Kidney epithelial cell (primary cell): ENCODE data around the gene APBB2. TPM values are rescaled to one million over a fixed set of nuclear protein-coding genes. Genes with fewer than 3 reads are reported as not detected.
"Not testable (repeated sequence)": the region's sequence is repeated elsewhere in the genome, so short reads cannot be mapped to it uniquely, and the experiment has no call there.

Experiments used
- DNase-seq: peaks from one replicate; pipeline ENCODE4 v3.0.0-alpha.2; 2010; ENCODE audit warnings: low read depth
- H3K27me3 ChIP-seq: 2 replicates; pipeline ENCODE4 v1.6.0; 2011; ENCODE audit warnings: low read length; ENCODE audit not compliant: control insufficient read depth, insufficient read depth
- H3K36me3 ChIP-seq: 2 replicates; pipeline ENCODE4 v1.5.1; 2011; ENCODE audit warnings: low read length; ENCODE audit not compliant: control insufficient read depth, insufficient read depth
- H3K4me3 ChIP-seq: 2 replicates; pipeline ENCODE4 v1.5.1; 2011; ENCODE audit warnings: low read depth, mild to moderate bottlenecking, control low read depth, low read length
- total RNA-seq: library from RNA; depleted of rRNA; stranded (reverse); fragments of >200 nt; gene quantifications from 2 replicates; pipeline ENCODE4 v1.2.3, GENCODE V29; 2015
- TF ChIP-seq, protein P1 (sequence below): IDR thresholded peaks from 2 replicates; pipeline ENCODE4 v1.5.1; 2011; ENCODE audit warnings: mild to moderate bottlenecking, moderate library complexity, low read length, control low read depth, inconsistent platforms; ENCODE audit not compliant: insufficient read depth, poor library complexity, severe bottlenecking

Gene APBB2
- total RNA-seq, 1 donor from 2014 or later: 52.0 TPM

DNA sequence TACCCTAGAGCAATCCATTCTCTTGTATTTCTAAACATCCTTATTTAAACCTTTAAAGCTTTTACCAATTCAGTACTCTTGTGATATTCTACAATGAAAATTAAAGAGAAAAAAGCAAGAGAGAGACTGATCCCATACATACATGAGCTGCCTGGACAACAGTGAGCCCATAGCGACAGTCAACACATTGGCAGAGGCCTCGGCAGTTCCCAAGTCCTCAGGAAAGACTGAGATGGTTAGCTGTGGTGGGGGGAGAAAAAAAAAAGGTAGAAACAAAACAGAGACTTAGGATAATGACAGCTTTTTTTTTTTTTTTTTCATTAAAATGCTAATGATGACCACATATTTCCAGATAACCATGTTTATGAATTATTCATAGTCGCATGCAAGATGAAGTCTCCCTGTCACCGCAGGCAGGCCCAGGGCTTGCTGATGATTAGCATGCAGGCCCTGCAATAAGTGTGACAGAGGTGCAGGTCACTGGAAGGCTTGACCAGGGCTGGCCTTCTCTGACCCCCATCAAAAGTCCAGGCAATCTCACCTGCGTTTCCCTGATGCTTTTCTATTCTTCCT lies 148.8 kb downstream of the APBB2 start:
- TF ChIP-seq, protein P1, sequence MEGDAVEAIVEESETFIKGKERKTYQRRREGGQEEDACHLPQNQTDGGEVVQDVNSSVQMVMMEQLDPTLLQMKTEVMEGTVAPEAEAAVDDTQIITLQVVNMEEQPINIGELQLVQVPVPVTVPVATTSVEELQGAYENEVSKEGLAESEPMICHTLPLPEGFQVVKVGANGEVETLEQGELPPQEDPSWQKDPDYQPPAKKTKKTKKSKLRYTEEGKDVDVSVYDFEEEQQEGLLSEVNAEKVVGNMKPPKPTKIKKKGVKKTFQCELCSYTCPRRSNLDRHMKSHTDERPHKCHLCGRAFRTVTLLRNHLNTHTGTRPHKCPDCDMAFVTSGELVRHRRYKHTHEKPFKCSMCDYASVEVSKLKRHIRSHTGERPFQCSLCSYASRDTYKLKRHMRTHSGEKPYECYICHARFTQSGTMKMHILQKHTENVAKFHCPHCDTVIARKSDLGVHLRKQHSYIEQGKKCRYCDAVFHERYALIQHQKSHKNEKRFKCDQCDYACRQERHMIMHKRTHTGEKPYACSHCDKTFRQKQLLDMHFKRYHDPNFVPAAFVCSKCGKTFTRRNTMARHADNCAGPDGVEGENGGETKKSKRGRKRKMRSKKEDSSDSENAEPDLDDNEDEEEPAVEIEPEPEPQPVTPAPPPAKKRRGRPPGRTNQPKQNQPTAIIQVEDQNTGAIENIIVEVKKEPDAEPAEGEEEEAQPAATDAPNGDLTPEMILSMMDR: no peak
- no peak for DNase-seq
- Histone ChIP-seq H3K36me3 (no peaks in the 10 kb centered on the region), H3K4me3 (no peak overlapping the region), H3K27me3 (no peaks in the 10 kb centered on the region)

DNA sequence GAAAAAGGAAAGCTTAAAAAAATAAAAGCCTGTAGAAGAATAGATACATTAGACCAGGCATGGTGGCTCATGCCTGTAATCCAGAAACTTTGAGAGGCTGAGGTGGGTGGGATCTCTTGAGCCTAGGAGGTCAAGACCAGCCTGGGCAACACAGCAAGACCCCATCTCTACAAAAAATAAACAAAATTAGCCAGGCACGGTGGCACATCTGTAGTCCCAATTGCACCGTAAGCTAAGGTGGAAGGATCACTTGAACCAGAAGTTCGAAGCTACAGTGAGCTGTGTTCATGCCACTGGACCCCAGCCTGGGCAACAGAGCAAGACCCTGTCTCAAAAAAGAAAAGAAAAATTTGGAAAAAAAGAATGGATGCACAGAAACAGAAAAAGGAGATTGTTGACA lies 149.4 kb downstream of the APBB2 start:
- H3K36me3 ChIP-seq: no peaks in the 10 kb centered on the region
- H3K4me3 ChIP-seq: no peak overlapping the region
- no peak for DNase-seq
- H3K27me3 ChIP-seq: no peaks in the 10 kb centered on the region
- TF ChIP-seq, protein P1: no peak

- Histone ChIP-seq H3K4me3 (no peak overlapping the region), H3K27me3 (no peaks in the 10 kb centered on the region), H3K36me3 (no peaks in the 10 kb centered on the region)
- TF ChIP-seq, protein P1: no peak
- DNase-seq: no peak
Measured at GRCh38 chr4:41061482-41062185, 152.7 kb downstream of the APBB2 start.

DNA sequence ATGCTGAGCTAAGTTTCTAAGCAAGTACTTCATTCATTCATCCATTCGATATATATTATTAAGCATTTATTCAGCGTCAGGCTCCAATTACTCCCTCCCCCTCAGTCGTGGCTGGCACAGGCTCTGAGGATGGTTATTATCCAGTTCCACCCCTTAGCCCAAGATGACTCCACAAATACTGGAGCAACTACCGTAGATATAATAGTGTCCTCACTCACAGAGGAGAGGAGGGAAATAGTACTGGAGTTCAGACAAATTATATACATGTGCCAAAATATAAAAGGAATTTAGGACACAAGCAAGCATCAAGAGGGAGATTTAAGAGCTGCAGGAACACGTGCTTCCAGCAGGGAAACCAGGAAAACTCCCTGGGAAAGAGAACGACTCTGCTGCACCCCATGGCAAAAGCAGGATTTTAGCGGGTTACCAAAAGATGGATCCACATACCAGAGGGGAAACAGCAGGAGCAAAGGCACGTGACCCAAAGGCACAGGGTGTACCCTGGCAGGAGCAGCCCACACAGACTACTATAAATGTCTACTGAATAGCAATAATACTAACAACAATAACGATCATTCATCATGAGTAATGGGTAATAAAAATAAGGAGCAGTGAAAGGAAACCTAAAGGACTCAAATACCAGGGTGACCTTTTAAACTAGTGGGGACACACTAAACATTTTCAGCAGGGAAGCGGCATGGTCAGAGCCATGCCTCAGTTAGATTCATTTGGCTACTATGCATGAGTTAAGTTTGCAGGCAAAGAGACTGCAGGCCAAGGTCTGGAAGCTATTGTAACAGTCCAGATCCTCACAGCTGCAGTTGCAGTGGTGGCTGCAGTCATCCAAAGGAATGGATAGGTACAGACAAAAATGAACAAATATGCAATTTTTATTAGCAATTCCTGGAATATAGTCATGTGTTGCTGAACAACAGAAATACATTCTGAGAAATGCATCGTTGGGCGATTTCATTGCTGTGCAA lies 153.7 kb downstream of the APBB2 start:
- DNase-seq: no peak
- TF ChIP-seq, protein P1: no peak
- no peak overlapping the region for H3K4me3 ChIP-seq
- H3K36me3 ChIP-seq: no peaks in the 10 kb centered on the region
- no peaks in the 10 kb centered on the region for H3K27me3 ChIP-seq

DNA sequence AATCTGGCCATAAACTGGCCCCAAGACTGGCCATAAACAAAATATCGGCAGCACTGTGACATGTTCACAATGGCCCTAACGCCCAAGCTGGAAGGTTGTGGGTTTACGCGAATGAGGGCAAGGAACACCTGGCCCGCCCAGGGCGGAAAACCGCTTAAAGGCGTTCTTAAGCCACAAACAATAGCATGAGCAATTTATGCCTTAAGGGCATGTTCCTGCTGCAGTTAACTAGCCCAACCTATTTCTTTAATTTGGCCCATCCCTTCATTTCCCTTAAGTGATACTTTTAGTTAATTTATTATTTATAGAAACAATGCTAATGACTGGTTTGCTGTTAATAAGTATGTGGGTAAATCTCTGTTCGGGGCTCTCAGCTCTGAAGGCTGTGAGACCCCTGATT lies 154.9 kb downstream of the APBB2 start:
- DNase-seq, H3K36me3 ChIP-seq, H3K4me3 ChIP-seq, H3K27me3 ChIP-seq: not testable (repeated sequence)

GRCh38 chr4:41058426-41058825 lies 155.9 kb downstream of the APBB2 start:
- no peak for DNase-seq
- Histone ChIP-seq H3K27me3 (no peaks in the 10 kb centered on the region), H3K4me3 (no peak overlapping the region), H3K36me3 (no peaks in the 10 kb centered on the region)
- TF ChIP-seq, protein P1: no peak
